ENCODE results near the gene RABEPK. TPM values are rescaled to one million over a fixed set of nuclear protein-coding genes. Genes with fewer than 3 reads are reported as not detected.
"Not testable (repeated sequence)": the region's sequence is repeated elsewhere in the genome, so short reads cannot be mapped to it uniquely, and the experiment has no call there.

The RABEPK gene
- total RNA-seq, 1 donor from 2014 or later: 19.8 TPM

DNA sequence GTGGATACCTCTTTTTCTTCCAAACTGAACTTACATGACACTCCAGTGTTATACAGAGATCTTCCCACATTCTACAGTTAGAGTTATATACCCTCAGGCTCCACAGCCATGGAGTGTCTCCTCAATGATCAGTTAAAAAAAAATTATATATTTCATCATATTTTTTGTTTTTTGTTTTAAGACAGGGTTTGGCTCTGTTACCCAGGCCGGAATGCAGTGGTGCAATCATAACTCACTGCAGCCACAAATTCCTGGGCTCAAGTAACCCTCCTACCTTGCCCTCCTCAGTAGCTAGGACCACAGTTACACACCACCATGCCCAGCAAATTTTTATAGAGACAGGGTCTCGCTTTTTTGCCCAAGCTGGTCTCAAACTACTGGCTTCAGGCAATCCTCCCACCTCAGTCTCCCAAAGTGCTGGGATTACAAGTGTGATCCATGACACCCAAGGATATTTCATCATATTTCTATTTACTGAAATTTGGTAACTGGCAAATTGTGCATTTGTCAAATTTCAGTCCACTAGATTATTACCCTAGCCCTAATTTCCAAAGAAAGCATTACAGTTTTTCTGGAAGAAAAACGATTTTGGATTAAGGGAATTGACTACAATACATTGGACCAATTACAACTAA lies 38.9 kb upstream of the RABEPK start:
- Histone ChIP-seq H3K4me3 (ENCODE audit: low read depth, low read length) (no peak overlapping the region), H3K27me3 (ENCODE audit: control insufficient read depth, insufficient read depth, low read length) (no peaks in the 10 kb centered on the region), H3K36me3 (ENCODE audit: control insufficient read depth, insufficient read depth, low read length) (no peaks in the 10 kb centered on the region)
- TF ChIP-seq, protein P1, sequence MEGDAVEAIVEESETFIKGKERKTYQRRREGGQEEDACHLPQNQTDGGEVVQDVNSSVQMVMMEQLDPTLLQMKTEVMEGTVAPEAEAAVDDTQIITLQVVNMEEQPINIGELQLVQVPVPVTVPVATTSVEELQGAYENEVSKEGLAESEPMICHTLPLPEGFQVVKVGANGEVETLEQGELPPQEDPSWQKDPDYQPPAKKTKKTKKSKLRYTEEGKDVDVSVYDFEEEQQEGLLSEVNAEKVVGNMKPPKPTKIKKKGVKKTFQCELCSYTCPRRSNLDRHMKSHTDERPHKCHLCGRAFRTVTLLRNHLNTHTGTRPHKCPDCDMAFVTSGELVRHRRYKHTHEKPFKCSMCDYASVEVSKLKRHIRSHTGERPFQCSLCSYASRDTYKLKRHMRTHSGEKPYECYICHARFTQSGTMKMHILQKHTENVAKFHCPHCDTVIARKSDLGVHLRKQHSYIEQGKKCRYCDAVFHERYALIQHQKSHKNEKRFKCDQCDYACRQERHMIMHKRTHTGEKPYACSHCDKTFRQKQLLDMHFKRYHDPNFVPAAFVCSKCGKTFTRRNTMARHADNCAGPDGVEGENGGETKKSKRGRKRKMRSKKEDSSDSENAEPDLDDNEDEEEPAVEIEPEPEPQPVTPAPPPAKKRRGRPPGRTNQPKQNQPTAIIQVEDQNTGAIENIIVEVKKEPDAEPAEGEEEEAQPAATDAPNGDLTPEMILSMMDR (IDR thresholded peaks at IDR 0.05; ENCODE audit: insufficient read depth, low read length, poor library complexity, severe bottlenecking): no peak
- DNase-seq (ENCODE audit: low read depth): no peak

DNA sequence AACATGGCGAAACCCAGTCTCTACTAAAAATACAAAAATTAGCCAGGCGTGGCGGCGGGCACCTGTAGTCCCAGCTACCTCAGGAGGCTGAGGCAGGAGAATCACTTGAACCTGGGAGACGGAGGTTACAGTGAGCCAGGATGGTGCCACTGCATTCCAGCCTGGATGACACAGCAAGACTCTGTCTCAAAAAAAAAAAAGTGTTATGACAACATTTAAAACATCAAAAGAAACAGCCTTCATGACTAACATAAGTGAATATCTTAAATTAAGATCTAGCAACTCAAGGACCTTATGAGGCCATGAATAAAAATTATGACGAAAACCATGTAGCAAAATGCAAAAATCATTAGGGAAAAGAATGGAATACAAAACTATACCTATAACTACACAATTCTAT lies 37.5 kb upstream of the RABEPK start:
- not testable (repeated sequence) for H3K36me3 ChIP-seq (ENCODE audit: control insufficient read depth, insufficient read depth, low read length); H3K27me3 ChIP-seq (ENCODE audit: control insufficient read depth, insufficient read depth, low read length); DNase-seq (ENCODE audit: low read depth); H3K4me3 ChIP-seq (ENCODE audit: low read depth, low read length)

DNA sequence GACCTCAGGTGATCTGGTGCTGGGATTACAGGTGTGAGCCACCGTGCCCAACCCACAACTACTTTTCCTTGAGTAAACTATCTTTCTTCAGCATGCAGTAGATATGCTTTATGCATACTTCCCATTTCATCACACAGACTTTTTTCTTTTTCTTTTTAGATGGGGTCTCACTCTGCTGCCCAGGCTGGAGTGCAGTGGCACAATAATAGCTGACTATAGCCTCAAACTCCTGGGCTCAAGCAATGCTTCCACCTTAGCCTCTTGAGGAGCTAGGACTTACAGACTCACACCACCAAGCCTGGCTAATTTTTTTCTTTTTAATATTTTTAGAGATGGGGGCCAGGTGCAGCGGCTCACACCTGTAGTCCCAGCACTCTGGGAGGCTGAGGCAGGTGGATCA lies 33.6 kb upstream of the RABEPK start:
- Histone ChIP-seq H3K36me3 (ENCODE audit: control insufficient read depth, insufficient read depth, low read length) (no peaks in the 10 kb centered on the region), H3K4me3 (ENCODE audit: low read depth, low read length) (no peak overlapping the region), H3K27me3 (ENCODE audit: control insufficient read depth, insufficient read depth, low read length) (no peaks in the 10 kb centered on the region)
- TF ChIP-seq, protein P1 (IDR thresholded peaks at IDR 0.05; ENCODE audit: insufficient read depth, low read length, poor library complexity, severe bottlenecking): no peak
- no peak for DNase-seq (ENCODE audit: low read depth)

DNA sequence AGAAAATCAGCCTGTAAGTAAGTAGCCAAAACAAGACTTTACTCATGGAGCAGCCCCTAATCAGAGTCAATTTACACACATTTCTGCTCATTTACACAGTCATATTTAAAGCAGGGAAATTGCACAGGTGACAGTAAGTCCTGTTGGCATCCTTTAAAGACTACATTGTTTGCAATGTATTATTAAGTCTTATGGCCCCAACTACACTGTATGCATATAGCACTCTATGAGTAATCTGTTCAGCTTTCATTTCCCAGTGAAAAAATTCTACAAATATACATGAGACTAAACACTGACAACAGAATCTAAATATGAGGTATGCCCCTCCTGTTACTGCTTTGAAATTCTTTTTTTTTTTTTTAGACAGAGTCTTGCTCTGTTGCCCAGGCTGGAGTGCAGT lies 30.4 kb upstream of the RABEPK start:
- no peak overlapping the region for H3K4me3 ChIP-seq (ENCODE audit: low read depth, low read length)
- no peaks in the 10 kb centered on the region for H3K27me3 ChIP-seq (ENCODE audit: control insufficient read depth, insufficient read depth, low read length)
- TF ChIP-seq, protein P1 (IDR thresholded peaks at IDR 0.05; ENCODE audit: insufficient read depth, low read length, poor library complexity, severe bottlenecking): no peak
- no peak for DNase-seq (ENCODE audit: low read depth)
- no peaks in the 10 kb centered on the region for H3K36me3 ChIP-seq (ENCODE audit: control insufficient read depth, insufficient read depth, low read length)

DNA sequence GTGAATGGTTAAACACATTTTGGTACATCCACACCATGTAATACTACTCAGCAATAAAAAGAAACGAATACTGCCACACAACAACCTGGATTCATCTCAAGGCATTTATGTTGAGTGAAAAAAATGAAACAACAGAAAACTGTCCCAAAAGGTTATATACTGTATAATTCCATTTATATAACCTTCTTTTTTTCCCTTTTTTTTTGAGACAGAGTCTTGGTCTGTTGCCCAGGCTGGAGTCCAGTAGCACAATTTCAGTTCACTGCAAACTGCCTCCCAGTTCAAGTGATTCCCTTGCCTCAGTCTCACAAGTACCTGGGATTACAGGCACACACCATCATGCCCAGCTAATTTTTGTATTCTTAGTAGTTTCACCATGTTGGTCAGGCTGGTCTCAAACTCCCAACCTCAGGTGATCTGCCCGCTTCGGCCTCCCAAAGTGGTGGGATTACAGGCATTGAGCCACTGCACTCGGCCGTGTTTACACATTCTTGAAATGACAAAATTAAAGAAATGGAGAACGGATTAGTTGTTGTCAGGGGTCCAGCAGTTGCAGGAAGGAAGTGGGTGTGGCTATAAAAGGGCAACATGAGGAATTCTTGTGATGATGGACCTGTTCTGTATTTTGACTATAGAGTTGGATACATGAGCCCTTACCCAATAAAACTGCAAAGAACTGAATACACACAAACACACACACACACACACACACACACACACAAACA lies 28.1 kb upstream of the RABEPK start:
- TF ChIP-seq, protein P1 (IDR thresholded peaks at IDR 0.05; ENCODE audit: insufficient read depth, low read length, poor library complexity, severe bottlenecking): no peak
- no peak overlapping the region for H3K4me3 ChIP-seq (ENCODE audit: low read depth, low read length)
- DNase-seq (ENCODE audit: low read depth): no peak
- H3K27me3 ChIP-seq (ENCODE audit: control insufficient read depth, insufficient read depth, low read length): no peaks in the 10 kb centered on the region
- H3K36me3 ChIP-seq (ENCODE audit: control insufficient read depth, insufficient read depth, low read length): no peaks in the 10 kb centered on the region

DNA sequence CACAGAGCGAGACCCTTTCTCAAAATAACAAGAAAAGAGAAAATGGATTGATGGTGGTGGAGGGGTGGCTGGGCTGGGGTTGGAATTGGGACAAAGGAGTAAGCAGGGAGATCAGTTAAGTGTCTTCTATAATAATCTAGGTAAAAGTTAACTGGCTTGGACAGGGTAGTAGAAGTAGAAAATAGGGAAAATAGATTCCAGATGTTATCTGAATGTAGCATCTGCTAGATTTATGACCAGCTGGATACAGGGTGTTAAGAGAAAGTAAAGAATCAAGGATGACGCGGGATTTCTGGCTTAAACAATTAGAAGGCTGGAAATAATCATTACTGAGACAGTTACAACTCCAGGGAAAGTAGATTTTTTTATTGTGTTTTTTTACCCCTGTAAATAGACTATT lies 23.7 kb upstream of the RABEPK start:
- DNase-seq (ENCODE audit: low read depth): no peak
- TF ChIP-seq, protein P1 (IDR thresholded peaks at IDR 0.05; ENCODE audit: insufficient read depth, low read length, poor library complexity, severe bottlenecking): no peak
- H3K36me3 ChIP-seq (ENCODE audit: control insufficient read depth, insufficient read depth, low read length): no peaks in the 10 kb centered on the region
- no peaks in the 10 kb centered on the region for H3K27me3 ChIP-seq (ENCODE audit: control insufficient read depth, insufficient read depth, low read length)
- no peak overlapping the region for H3K4me3 ChIP-seq (ENCODE audit: low read depth, low read length)
